Measurements from ENCODE around the gene DCPS.

DNA sequence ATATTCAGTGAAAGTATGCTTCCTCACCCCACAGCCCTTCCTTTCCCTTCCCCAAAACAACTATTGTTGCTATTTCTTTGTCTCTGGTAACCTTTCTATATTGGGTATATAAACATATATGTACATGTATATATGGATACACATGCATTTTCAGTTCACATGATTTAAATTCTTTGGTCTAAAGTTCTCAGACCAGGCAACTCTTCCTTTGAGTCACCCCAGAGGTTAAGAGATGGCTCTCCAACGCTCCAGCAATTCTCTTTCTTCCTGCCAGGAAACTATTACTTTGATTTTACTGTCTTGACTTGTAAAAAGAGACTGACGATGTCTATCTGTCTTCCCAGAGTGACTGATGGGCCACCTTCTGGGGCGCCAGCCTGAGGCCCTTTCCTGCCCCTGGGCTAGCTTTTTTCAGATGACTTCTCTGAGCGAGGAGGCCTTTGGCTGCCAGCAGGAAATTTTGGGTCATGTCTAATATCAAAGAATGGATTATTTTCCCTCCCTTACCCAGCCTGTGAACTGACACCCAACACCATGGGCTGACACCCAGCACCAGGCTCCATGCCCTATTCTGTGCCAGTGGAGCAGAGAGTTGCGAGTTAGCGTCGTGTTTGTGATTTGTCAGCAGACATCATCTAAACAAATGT, 37.2 kb downstream of the DCPS start:
- TF ChIP-seq, protein P1, sequence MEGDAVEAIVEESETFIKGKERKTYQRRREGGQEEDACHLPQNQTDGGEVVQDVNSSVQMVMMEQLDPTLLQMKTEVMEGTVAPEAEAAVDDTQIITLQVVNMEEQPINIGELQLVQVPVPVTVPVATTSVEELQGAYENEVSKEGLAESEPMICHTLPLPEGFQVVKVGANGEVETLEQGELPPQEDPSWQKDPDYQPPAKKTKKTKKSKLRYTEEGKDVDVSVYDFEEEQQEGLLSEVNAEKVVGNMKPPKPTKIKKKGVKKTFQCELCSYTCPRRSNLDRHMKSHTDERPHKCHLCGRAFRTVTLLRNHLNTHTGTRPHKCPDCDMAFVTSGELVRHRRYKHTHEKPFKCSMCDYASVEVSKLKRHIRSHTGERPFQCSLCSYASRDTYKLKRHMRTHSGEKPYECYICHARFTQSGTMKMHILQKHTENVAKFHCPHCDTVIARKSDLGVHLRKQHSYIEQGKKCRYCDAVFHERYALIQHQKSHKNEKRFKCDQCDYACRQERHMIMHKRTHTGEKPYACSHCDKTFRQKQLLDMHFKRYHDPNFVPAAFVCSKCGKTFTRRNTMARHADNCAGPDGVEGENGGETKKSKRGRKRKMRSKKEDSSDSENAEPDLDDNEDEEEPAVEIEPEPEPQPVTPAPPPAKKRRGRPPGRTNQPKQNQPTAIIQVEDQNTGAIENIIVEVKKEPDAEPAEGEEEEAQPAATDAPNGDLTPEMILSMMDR (IDR thresholded peaks at IDR 0.05; ENCODE audit: insufficient read depth, low read depth, low read length) = no peak
- no peak for TF ChIP-seq EZH2 (IDR thresholded peaks at IDR 0.05; ENCODE audit: insufficient read depth, low read length)

All from astrocyte (in vitro differentiated cells and primary cell).